ENCODE measurements around the gene NDUFS3. TPM values are rescaled to one million over a fixed set of nuclear protein-coding genes. Genes with fewer than 3 reads are reported as not detected.
A peak's percentile ranks its signal among the peaks of the same experiment; 100 is the strongest.
"Not testable (repeated sequence)": the region's sequence is repeated elsewhere in the genome, so short reads cannot be mapped to it uniquely, and the experiment has no call there.

Gene NDUFS3
- total RNA-seq: 100 to 1,000 TPM; 109 to 152 (median 126) TPM

GRCh38 chr11:47578524-47579494, at the start of gene NDUFS3, which contains the start of gene KBTBD4:
Gene NDUFS3 (plus strand): TSS chr11:47579074. CDS start chr11:47579092, 18 bp downstream.
Gene KBTBD4 (minus strand): TSS chr11:47578970. CDS start chr11:47578951, 19 bp downstream.
- H3K9me3 ChIP-seq: no peaks in the 10 kb centered on the region
- DNase-seq: peak; percentile 87 to 94 (median 92)
- peak within 1 kb of the TSS; percentile 86 to 95 (median 90) for H3K4me3 ChIP-seq
- peak; percentile 61 to 75 for TF ChIP-seq POLR2A (IDR thresholded peaks at IDR 0.05)
- TF ChIP-seq CTCF (IDR thresholded peaks at IDR 0.05): peak in 1 of 6 experiments; percentile 17
- H3K27ac ChIP-seq: peak within 1 kb of the TSS; percentile 82 to 92 (median 88)
- no peaks in the 10 kb centered on the region for H3K27me3 ChIP-seq
- H3K4me1 ChIP-seq: peaks cover 0 to 26% (median 2%) of the 10 kb centered on the region in 4 donors
- H3K36me3 ChIP-seq: peaks cover 0 to 66% (median 0%) of the 10 kb centered on the region in 3 donors

GRCh38 chr11:47529951-47530350, 48.9 kb upstream of the NDUFS3 start:
- H3K27ac ChIP-seq: no peak overlapping the region
- DNase-seq: no peak

GRCh38 chr11:47530721-47531120, 48.2 kb upstream of the NDUFS3 start:
- not testable (repeated sequence) for DNase-seq, H3K27me3 ChIP-seq, H3K9me3 ChIP-seq, H3K36me3 ChIP-seq, H3K27ac ChIP-seq, H3K4me3 ChIP-seq
- H3K4me1 ChIP-seq: peaks cover 0 to 23% (median 2%) of the 10 kb centered on the region in 4 donors

More at GRCh38 chr11:47529951-47530350, 48.9 kb upstream of the NDUFS3 start:
- Histone ChIP-seq H3K4me3 (no peak overlapping the region), H3K36me3 (no peaks in the 10 kb centered on the region), H3K4me1 (peaks cover 0 to 30% (median 2%) of the 10 kb centered on the region in 4 donors), H3K27me3 (no peaks in the 10 kb centered on the region), H3K9me3 (no peaks in the 10 kb centered on the region)
- no peak for TF ChIP-seq CTCF (IDR thresholded peaks at IDR 0.05)
- TF ChIP-seq POLR2A (IDR thresholded peaks at IDR 0.05): no peak

GRCh38 chr11:47531666-47532065, 47.2 kb upstream of the NDUFS3 start:
- Histone ChIP-seq H3K9me3 (no peaks in the 10 kb centered on the region), H3K36me3 (no peaks in the 10 kb centered on the region), H3K4me1 (peaks cover 0 to 30% (median 2%) of the 10 kb centered on the region in 4 donors), H3K4me3 (no peak overlapping the region), H3K27ac (no peak overlapping the region), H3K27me3 (no peaks in the 10 kb centered on the region)
- no peak for DNase-seq
- TF ChIP-seq POLR2A (IDR thresholded peaks at IDR 0.05): no peak

GRCh38 chr11:47532597-47533213, 46.2 kb upstream of the NDUFS3 start:
- peaks cover 0 to 37% (median 2%) of the 10 kb centered on the region in 4 donors for H3K4me1 ChIP-seq
- H3K27me3 ChIP-seq: no peaks in the 10 kb centered on the region
- H3K27ac ChIP-seq: no peak overlapping the region
- H3K36me3 ChIP-seq: no peaks in the 10 kb centered on the region
- DNase-seq: no peak
- TF ChIP-seq POLR2A (IDR thresholded peaks at IDR 0.05) (no peak), CTCF (IDR thresholded peaks at IDR 0.05) (no peak)
- no peak overlapping the region for H3K4me3 ChIP-seq
- H3K9me3 ChIP-seq: no peaks in the 10 kb centered on the region

- Histone ChIP-seq H3K4me1 (peaks cover 0 to 39% (median 2%) of the 10 kb centered on the region in 4 donors), H3K27me3 (no peaks in the 10 kb centered on the region), H3K9me3 (no peaks in the 10 kb centered on the region), H3K27ac (peak overlapping the region in 1 of 4 donors; percentile 28), H3K4me3 (no peak overlapping the region), H3K36me3 (no peaks in the 10 kb centered on the region)
- TF ChIP-seq CTCF (IDR thresholded peaks at IDR 0.05) (no peak), POLR2A (IDR thresholded peaks at IDR 0.05) (no peak)
- no peak for DNase-seq
Measured at GRCh38 chr11:47533690-47534151, 45.2 kb upstream of the NDUFS3 start.

Data from Peyer's patch (tissue), 4 donors.